Keratinocyte (primary cell): Measurements from ENCODE around the gene SH2D6. TPM values are rescaled to one million over a fixed set of nuclear protein-coding genes. Genes with fewer than 3 reads are reported as not detected.

ENCODE experiments used
- DNase-seq: peaks from one replicate; pipeline ENCODE4 v3.0.0-alpha.2; 2011; ENCODE audit warnings: low read depth, missing footprints, low spot score
- FAIRE-seq: peaks from 2 replicates; lab custom pipeline; 2011; peaks lifted over from hg19 to GRCh38; lab: Jason Lieb, UNC
- H2AFZ ChIP-seq: 2 replicates; pipeline ENCODE4 v1.6.0; 2012; ENCODE audit warnings: low read length, control low read depth, inconsistent platforms; ENCODE audit not compliant: control insufficient read depth
- H3K27ac ChIP-seq: 2 replicates; pipeline ENCODE4 v1.5.1; 2011; ENCODE audit warnings: low read length; ENCODE audit not compliant: control insufficient read depth, insufficient read depth
- H3K27me3 ChIP-seq: 3 replicates; pipeline ENCODE4 v1.6.0; 2011; ENCODE audit warnings: low read length; ENCODE audit not compliant: control insufficient read depth, insufficient read depth; ENCODE audit errors: extremely low read depth
- H3K36me3 ChIP-seq, 2 experiments: 2 replicates in 1 of 2; 3 replicates in 1 of 2; pipeline ENCODE4 v1.5.1; 2011; ENCODE audit warnings: low read length in 2 of 2, mild to moderate bottlenecking in 1 of 2; ENCODE audit not compliant: control insufficient read depth in 2 of 2, insufficient read depth in 2 of 2; ENCODE audit errors: extremely low read depth in 1 of 2
- H3K4me1 ChIP-seq: 3 replicates; pipeline ENCODE4 v1.5.1; 2011; ENCODE audit warnings: low read length; ENCODE audit not compliant: control insufficient read depth, insufficient read depth; ENCODE audit errors: extremely low read depth
- H3K4me2 ChIP-seq: 3 replicates; pipeline ENCODE4 v1.6.0; 2011; ENCODE audit warnings: low read depth, low read length; ENCODE audit not compliant: control insufficient read depth, insufficient read depth; ENCODE audit errors: extremely low read depth
- H3K4me3 ChIP-seq, 3 experiments: fragments of 200-600 bp in 1 of 3; sonication (generic) in 1 of 3; 2 replicates in 2 of 3; 3 replicates in 1 of 3; pipeline ENCODE4 v1.5.1; 2011 to 2016; ENCODE audit warnings: low read length in 3 of 3, mild to moderate bottlenecking in 3 of 3, control low read depth in 2 of 3, inconsistent platforms in 1 of 3, low read depth in 1 of 3, mixed read lengths in 1 of 3, mixed run types in 1 of 3, moderate library complexity in 1 of 3; ENCODE audit not compliant: control insufficient read depth in 2 of 3, insufficient read depth in 2 of 3; ENCODE audit errors: extremely low read depth in 1 of 3
- H3K79me2 ChIP-seq: 2 replicates; pipeline ENCODE4 v1.6.0; 2012; ENCODE audit warnings: low read length; ENCODE audit not compliant: control insufficient read depth, insufficient read depth
- H3K9ac ChIP-seq: 3 replicates; pipeline ENCODE4 v1.6.0; 2011; ENCODE audit warnings: low read length; ENCODE audit not compliant: control insufficient read depth, insufficient read depth; ENCODE audit errors: extremely low read depth
- H3K9me1 ChIP-seq: 3 replicates; pipeline ENCODE4 v1.6.0; 2011; ENCODE audit warnings: low read length; ENCODE audit not compliant: control insufficient read depth, insufficient read depth; ENCODE audit errors: extremely low read depth
- H3K9me3 ChIP-seq: 2 replicates; pipeline ENCODE4 v1.5.1; 2012; ENCODE audit warnings: low read depth, low read length; ENCODE audit not compliant: control insufficient read depth
- H4K20me1 ChIP-seq: 3 replicates; pipeline ENCODE4 v1.6.0; 2011; ENCODE audit warnings: low read length; ENCODE audit not compliant: control insufficient read depth, insufficient read depth; ENCODE audit errors: extremely low read depth
- EZH2 ChIP-seq: IDR thresholded peaks from one replicate; pipeline ENCODE4 v1.6.1; 2012; ENCODE audit warnings: inconsistent platforms, mild to moderate bottlenecking, low read length, moderate library complexity
- dilution Hi-C: fragments of 300-500 bp; cut with MboI; formaldehyde crosslinking; loops from one replicate; pipeline ENCODE4 v1.7.0; 2020; ENCODE audit warnings: low sequenced_read_pairs; ENCODE audit not compliant: extremely low pct_ligation_motif_present
- polyA plus RNA-seq, 5 experiments: library from polyadenylated mRNA; depleted of rRNA in 3 of 5; stranded (reverse) in 3 of 5; stranded (forward) in 1 of 5; unstranded in 1 of 5; fragments of >200 nt; gene quantifications; 1 replicate in 1 of 5; 2 replicates in 3 of 5; 3 replicates in 1 of 5; pipeline versions ENCODE4 v1.2.1 to v1.2.3, GENCODE V29; 2011 to 2012; ENCODE audit warnings: missing spikeins in 2 of 5, low read depth in 1 of 5, low replicate concordance in 1 of 5
- TF ChIP-seq, protein P1 (sequence below), 3 experiments: IDR thresholded peaks in 1 of 3; conservative IDR thresholded peaks in 1 of 3; optimal IDR thresholded peaks in 1 of 3; 2 replicates in 2 of 3; 3 replicates in 1 of 3; pipeline versions ENCODE3 to v1.5.1; 2011; ENCODE audit warnings: low read length in 3 of 3, mild to moderate bottlenecking in 3 of 3, moderate library complexity in 2 of 3, control low read depth in 1 of 3, inconsistent platforms in 1 of 3; ENCODE audit not compliant: insufficient read depth in 2 of 3; ENCODE audit errors: extremely low read depth in 1 of 3

SH2D6 gene
- polyA plus RNA-seq, 1 donor (not counting 4 experiments of a cell fraction or from before 2014, with no cell fraction given): 0.10 TPM

GRCh38 chr2:85441864-85442263, 23.4 kb downstream of the SH2D6 start:
- no peaks in the 10 kb centered on the region for H3K9me1 ChIP-seq
- H3K27ac ChIP-seq: no peak overlapping the region
- no peak for FAIRE-seq
- H3K79me2 ChIP-seq: no peaks in the 10 kb centered on the region
- H3K4me2 ChIP-seq: no peak overlapping the region
- no peak for DNase-seq
- dilution Hi-C loops: no loop called here
- no peaks in the 10 kb centered on the region for H3K36me3 ChIP-seq
- H4K20me1 ChIP-seq: no peaks in the 10 kb centered on the region
- no peaks in the 10 kb centered on the region for H3K27me3 ChIP-seq
- no peak overlapping the region for H2AFZ ChIP-seq
- no peak for TF ChIP-seq EZH2
- TF ChIP-seq, protein P1, sequence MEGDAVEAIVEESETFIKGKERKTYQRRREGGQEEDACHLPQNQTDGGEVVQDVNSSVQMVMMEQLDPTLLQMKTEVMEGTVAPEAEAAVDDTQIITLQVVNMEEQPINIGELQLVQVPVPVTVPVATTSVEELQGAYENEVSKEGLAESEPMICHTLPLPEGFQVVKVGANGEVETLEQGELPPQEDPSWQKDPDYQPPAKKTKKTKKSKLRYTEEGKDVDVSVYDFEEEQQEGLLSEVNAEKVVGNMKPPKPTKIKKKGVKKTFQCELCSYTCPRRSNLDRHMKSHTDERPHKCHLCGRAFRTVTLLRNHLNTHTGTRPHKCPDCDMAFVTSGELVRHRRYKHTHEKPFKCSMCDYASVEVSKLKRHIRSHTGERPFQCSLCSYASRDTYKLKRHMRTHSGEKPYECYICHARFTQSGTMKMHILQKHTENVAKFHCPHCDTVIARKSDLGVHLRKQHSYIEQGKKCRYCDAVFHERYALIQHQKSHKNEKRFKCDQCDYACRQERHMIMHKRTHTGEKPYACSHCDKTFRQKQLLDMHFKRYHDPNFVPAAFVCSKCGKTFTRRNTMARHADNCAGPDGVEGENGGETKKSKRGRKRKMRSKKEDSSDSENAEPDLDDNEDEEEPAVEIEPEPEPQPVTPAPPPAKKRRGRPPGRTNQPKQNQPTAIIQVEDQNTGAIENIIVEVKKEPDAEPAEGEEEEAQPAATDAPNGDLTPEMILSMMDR (optimal IDR thresholded peaks at IDR 0.05 in 1 of 3, IDR thresholded peaks at IDR 0.05 in 1 of 3, conservative IDR thresholded peaks at IDR 0.05 in 1 of 3; ENCODE audit: extremely low read depth in 1 of 3, insufficient read depth in 2 of 3, low read length in 3 of 3): no peak
- no peaks in the 10 kb centered on the region for H3K9me3 ChIP-seq
- H3K9ac ChIP-seq: no peak overlapping the region
- peaks cover 30% of the 10 kb centered on the region for H3K4me1 ChIP-seq
- H3K4me3 ChIP-seq: no peak overlapping the region

DNA sequence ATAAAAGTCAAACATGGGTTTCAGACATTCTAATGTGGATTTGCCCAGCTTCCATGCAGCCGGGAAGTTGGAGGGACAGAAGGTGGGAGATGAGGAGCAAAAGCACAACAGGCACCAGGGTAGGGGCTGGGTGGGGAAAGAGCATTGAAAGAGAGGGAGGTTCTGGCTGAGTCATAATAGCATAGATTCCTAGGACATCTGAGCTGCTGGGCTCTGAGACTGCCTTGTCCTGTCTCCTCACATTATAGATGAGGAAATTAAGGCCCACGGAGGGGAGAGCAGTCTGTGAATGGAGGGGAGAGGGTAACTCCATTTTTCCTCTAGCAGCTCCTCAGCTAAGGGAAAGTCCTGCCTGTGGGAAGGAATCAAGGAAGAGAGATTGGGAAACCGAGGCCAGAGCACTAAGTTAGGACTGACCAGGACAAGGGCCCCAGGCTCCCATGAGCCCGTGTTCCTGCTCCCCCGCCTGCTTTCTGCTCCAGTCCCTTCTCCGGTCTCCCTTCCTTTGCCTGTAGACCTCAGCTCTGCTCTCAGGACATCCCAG, 26.2 kb downstream of the SH2D6 start:
- Histone ChIP-seq H3K9ac (no peak overlapping the region), H3K36me3 (no peaks in the 10 kb centered on the region), H3K4me1 (peaks cover 18% of the 10 kb centered on the region), H3K9me3 (no peaks in the 10 kb centered on the region), H3K79me2 (no peaks in the 10 kb centered on the region), H3K4me2 (peak overlapping the region; percentile 2), H3K4me3 (no peak overlapping the region), H2AFZ (no peak overlapping the region), H3K27ac (no peak overlapping the region), H4K20me1 (no peaks in the 10 kb centered on the region), H3K27me3 (no peaks in the 10 kb centered on the region), H3K9me1 (no peaks in the 10 kb centered on the region)
- TF ChIP-seq, protein P1 (optimal IDR thresholded peaks at IDR 0.05 in 1 of 3, IDR thresholded peaks at IDR 0.05 in 1 of 3, conservative IDR thresholded peaks at IDR 0.05 in 1 of 3; ENCODE audit: extremely low read depth in 1 of 3, insufficient read depth in 2 of 3, low read length in 3 of 3): no peak
- no peak for TF ChIP-seq EZH2
- dilution Hi-C loops: no loop called here
- FAIRE-seq (no peak), DNase-seq (no peak)
